H1 (cell line): ENCODE results near the gene RIMBP2. TPM values are rescaled to one million over a fixed set of nuclear protein-coding genes. Genes with fewer than 3 reads are reported as not detected.

Experiments used
- CTCF ChIA-PET: fragments of 300-600 bp; sonication (Branson Sonifier 250); formaldehyde crosslinking; loops from one replicate; lab custom pipeline; 2021; ENCODE audit not compliant: partially characterized antibody; lab: Charles Lee
- POLR2A ChIA-PET: fragments of 300-600 bp; sonication (Branson Sonifier 250); formaldehyde crosslinking; loops from one replicate; lab custom pipeline; 2021; ENCODE audit warnings: inconsistent platforms; ENCODE audit not compliant: partially characterized antibody; lab: Charles Lee
- DNase-seq, 2 experiments: peaks; one replicate each; pipeline versions ENCODE4 v3.0.0 to v3.0.0-alpha.2; 2010 to 2022; ENCODE audit warnings: low spot score in 2 of 2, low read depth in 1 of 2, mixed read lengths in 1 of 2
- FAIRE-seq: peaks from 2 replicates; lab custom pipeline; 2011; peaks lifted over from hg19 to GRCh38; lab: Jason Lieb, UNC
- H2AFZ ChIP-seq: 2 replicates; pipeline ENCODE4 v1.8.1; 2012; ENCODE audit warnings: low read length, inconsistent platforms
- H2AK5ac ChIP-seq: 2 replicates; pipeline ENCODE4 v1.6.1; 2013; ENCODE audit warnings: low read depth, low read length
- H2BK120ac ChIP-seq: replicated peaks from 2 replicates; pipeline ENCODE3; 2013; ENCODE audit warnings: low read depth, low read length, inconsistent platforms
- H2BK12ac ChIP-seq: 2 replicates; pipeline ENCODE4 v1.6.1; 2013; ENCODE audit warnings: low read depth, low read length
- H2BK15ac ChIP-seq: 2 replicates; pipeline ENCODE4 v1.6.1; 2013; ENCODE audit warnings: low read length
- H2BK20ac ChIP-seq: 2 replicates; pipeline ENCODE4 v1.6.1; 2013; ENCODE audit warnings: low read length
- H2BK5ac ChIP-seq: 2 replicates; pipeline ENCODE4 v1.6.1; 2013; ENCODE audit warnings: low read depth, low read length
- H3K14ac ChIP-seq: 2 replicates; pipeline ENCODE4 v1.6.1; 2013; ENCODE audit warnings: inconsistent platforms; ENCODE audit not compliant: insufficient read length
- H3K18ac ChIP-seq: 2 replicates; pipeline ENCODE4 v1.6.1; 2013; ENCODE audit warnings: low read length; ENCODE audit errors: extremely low read depth
- H3K23ac ChIP-seq: 2 replicates; pipeline ENCODE4 v1.6.1; 2013; ENCODE audit warnings: inconsistent platforms; ENCODE audit not compliant: insufficient read length
- H3K23me2 ChIP-seq: 2 replicates; pipeline ENCODE4 v1.6.1; 2013; ENCODE audit warnings: low read depth, low read length
- H3K27ac ChIP-seq: 2 replicates; pipeline ENCODE4 v1.6.1; 2011; ENCODE audit warnings: low read depth, low read length, inconsistent platforms
- H3K27me3 ChIP-seq, 4 experiments: replicated peaks in 1 of 4; 1 replicate in 1 of 4; 2 replicates in 3 of 4; pipeline versions ENCODE4 v1.6.1 to v1.8.1; 2011 to 2013; ENCODE audit warnings: low read length in 3 of 4, mild to moderate bottlenecking in 3 of 4, inconsistent platforms in 2 of 4, mixed read lengths in 2 of 4, moderate library complexity in 1 of 4; ENCODE audit not compliant: control insufficient read depth in 3 of 4, insufficient read depth in 3 of 4; ENCODE audit errors: extremely low read depth in 1 of 4
- H3K36me3 ChIP-seq, 4 experiments: 2 replicates each; pipeline versions ENCODE4 v1.6.1 to v1.8.1; 2011 to 2013; ENCODE audit warnings: mild to moderate bottlenecking in 4 of 4, low read length in 3 of 4, moderate library complexity in 2 of 4, control low read depth in 1 of 4, inconsistent platforms in 1 of 4; ENCODE audit not compliant: insufficient read depth in 4 of 4, control insufficient read depth in 2 of 4
- H3K4ac ChIP-seq: replicated peaks from 2 replicates; pipeline ENCODE3; 2013; ENCODE audit warnings: low read length, low read depth, mixed read lengths, inconsistent platforms; ENCODE audit not compliant: insufficient read length
- H3K4me1 ChIP-seq, 4 experiments: replicated peaks in 1 of 4; 1 replicate in 1 of 4; 2 replicates in 3 of 4; pipeline versions ENCODE4 v1.6.1 to v1.8.1; 2011 to 2013; ENCODE audit warnings: low read length in 3 of 4, inconsistent platforms in 2 of 4, mixed read lengths in 1 of 4; ENCODE audit not compliant: insufficient read depth in 4 of 4, control insufficient read depth in 3 of 4
- H3K4me2 ChIP-seq, 2 experiments: 2 replicates each; pipeline versions ENCODE4 v1.6.1 to v1.8.1; 2011 to 2013; ENCODE audit warnings: low read depth in 2 of 2, low read length in 2 of 2, control low read depth in 1 of 2, inconsistent platforms in 1 of 2, mild to moderate bottlenecking in 1 of 2; ENCODE audit not compliant: insufficient read depth in 1 of 2
- H3K4me3 ChIP-seq, 4 experiments: fragments of 200-600, 300-600 bp in 1 of 4; sonication (generic), shearing (Covaris generic), sonication (Bioruptor Twin) in 1 of 4; 2 replicates each; pipeline versions ENCODE4 v1.5.1 to v1.8.1; 2011 to 2016; ENCODE audit warnings: low read length in 4 of 4, low read depth in 3 of 4, control low read depth in 2 of 4, inconsistent platforms in 2 of 4, mild to moderate bottlenecking in 2 of 4, mixed read lengths in 1 of 4, moderate library complexity in 1 of 4; ENCODE audit not compliant: insufficient read depth in 2 of 4; ENCODE audit errors: extremely low read depth in 1 of 4
- H3K56ac ChIP-seq: replicated peaks from 2 replicates; pipeline ENCODE3; 2013; ENCODE audit warnings: low read depth, mild to moderate bottlenecking, mixed read lengths, low read length, inconsistent platforms; ENCODE audit not compliant: insufficient read length
- H3K79me1 ChIP-seq: 2 replicates; pipeline ENCODE4 v1.6.1; 2013; ENCODE audit warnings: low read depth, low read length, control low read depth
- H3K79me2 ChIP-seq, 2 experiments: 2 replicates each; pipeline versions ENCODE4 v1.6.1 to v1.8.1; 2012 to 2013; ENCODE audit warnings: low read length in 2 of 2, mild to moderate bottlenecking in 2 of 2, inconsistent platforms in 1 of 2; ENCODE audit not compliant: insufficient read depth in 2 of 2, control insufficient read depth in 1 of 2
- H3K9ac ChIP-seq, 4 experiments: replicated peaks in 1 of 4; 1 replicate in 1 of 4; 2 replicates in 3 of 4; pipeline versions ENCODE4 v1.6.1 to v1.8.1; 2011 to 2013; ENCODE audit warnings: low read depth in 3 of 4, low read length in 3 of 4, control low read depth in 2 of 4, mild to moderate bottlenecking in 2 of 4, moderate library complexity in 2 of 4, inconsistent platforms in 1 of 4; ENCODE audit errors: extremely low read depth in 1 of 4
- H3K9me3 ChIP-seq, 2 experiments: 2 replicates each; pipeline versions ENCODE4 v1.6.1 to v1.8.1; 2012 to 2013; ENCODE audit warnings: mild to moderate bottlenecking in 2 of 2, moderate library complexity in 2 of 2, control low read depth in 1 of 2, inconsistent platforms in 1 of 2, low read depth in 1 of 2, low read length in 1 of 2, mixed read lengths in 1 of 2; ENCODE audit not compliant: insufficient read depth in 2 of 2
- H4K20me1 ChIP-seq, 2 experiments: replicated peaks in 1 of 2; 2 replicates each; pipeline versions ENCODE3 to v1.8.1; 2011 to 2013; ENCODE audit warnings: inconsistent platforms in 2 of 2, low read length in 2 of 2, mild to moderate bottlenecking in 1 of 2; ENCODE audit not compliant: insufficient read depth in 2 of 2, control insufficient read depth in 1 of 2
- H4K5ac ChIP-seq: 2 replicates; pipeline ENCODE4 v1.6.1; 2013; ENCODE audit warnings: low read length, low read depth, mixed read lengths, inconsistent platforms; ENCODE audit not compliant: insufficient read length
- H4K8ac ChIP-seq: 2 replicates; pipeline ENCODE4 v1.8.0; 2013; ENCODE audit warnings: mild to moderate bottlenecking, moderate library complexity, low read length, inconsistent platforms; ENCODE audit not compliant: insufficient read depth; ENCODE audit errors: extremely low read depth
- H4K91ac ChIP-seq: replicated peaks from 2 replicates; pipeline ENCODE3; 2013; ENCODE audit warnings: low read length, mixed read lengths, inconsistent platforms; ENCODE audit not compliant: insufficient read length
- CBX5 ChIP-seq: fragments of 300-800, 300-1000 bp; sonication (generic); IDR thresholded peaks from 2 replicates; pipeline ENCODE4 v1.7.1; 2016; ENCODE audit warnings: antibody characterized with exemption, low read length, low read depth
- EZH2 ChIP-seq: fragments of 200-600 bp; sonication (generic); IDR thresholded peaks from 2 replicates; pipeline ENCODE4 v1.7.1; 2012; ENCODE audit warnings: low read depth, mild to moderate bottlenecking, moderate library complexity, low read length, inconsistent platforms; ENCODE audit not compliant: severe bottlenecking
- GTF2F1 ChIP-seq: IDR thresholded peaks from 2 replicates; pipeline ENCODE4 v1.6.1; 2012; ENCODE audit warnings: low read depth, low read length, improper control_type of control experiment, borderline replicate concordance
- RNF2 ChIP-seq: fragments of 200-900, 300-1000 bp; sonication (generic); IDR thresholded peaks from 2 replicates; pipeline ENCODE4 v1.7.1; 2016; ENCODE audit warnings: borderline replicate concordance, low read depth, mild to moderate bottlenecking, antibody characterized with exemption, low read length; ENCODE audit not compliant: poor library complexity, severe bottlenecking; ENCODE audit errors: missing control alignments
- RXRA ChIP-seq: IDR thresholded peaks from 2 replicates; pipeline ENCODE4 v1.6.1; 2011; ENCODE audit warnings: low read depth, mild to moderate bottlenecking, low read length, moderate library complexity; ENCODE audit not compliant: insufficient read depth
- SIRT6 ChIP-seq: IDR thresholded peaks from one replicate; pipeline ENCODE4 v1.7.1; 2012; ENCODE audit warnings: low read length, inconsistent platforms
- SIX5 ChIP-seq: IDR thresholded peaks from 2 replicates; pipeline ENCODE4 v1.6.1; 2011; ENCODE audit warnings: mild to moderate bottlenecking, low read depth, low read length
- SP4 ChIP-seq: IDR thresholded peaks from 2 replicates; pipeline ENCODE4 v1.6.1; 2012; ENCODE audit warnings: low read length, inconsistent platforms
- SRF ChIP-seq: IDR thresholded peaks from 2 replicates; pipeline ENCODE4 v1.6.1; 2011; ENCODE audit warnings: mild to moderate bottlenecking, low read depth, low read length, moderate library complexity
- TAF1 ChIP-seq: IDR thresholded peaks from 2 replicates; pipeline ENCODE4 v1.6.1; 2011; ENCODE audit warnings: mild to moderate bottlenecking, low read depth, low read length
- YY1 ChIP-seq: IDR thresholded peaks from 2 replicates; pipeline ENCODE4 v1.6.1; 2011; ENCODE audit warnings: low read depth, mild to moderate bottlenecking, low read length
- ZNF274 ChIP-seq: IDR thresholded peaks from 2 replicates; pipeline ENCODE4 v1.7.0; 2012; ENCODE audit warnings: low read length, borderline replicate concordance; ENCODE audit errors: extremely low read depth
- WGBS, 2 experiments: shearing (Covaris generic) in 1 of 2; methylation state at CpG; one replicate each; pipeline versions ENCODE4 v1.1.6 to v1.1.7; 2013 to 2015; ENCODE audit warnings: low lambda C conversion rate in 2 of 2, mixed read lengths in 2 of 2, inconsistent platforms in 1 of 2, low coverage in 1 of 2, missing lambda C conversion rate in 1 of 2; ENCODE audit not compliant: insufficient replicate concordance in 2 of 2, insufficient coverage in 1 of 2, insufficient read length in 1 of 2; ENCODE audit errors: extremely low coverage in 1 of 2, missing lambda C conversion rate in 1 of 2; 5-methylcytosine and 5-hydroxymethylcytosine counted together
- polyA plus RNA-seq, 7 experiments: library from polyadenylated mRNA; depleted of rRNA in 3 of 7; stranded (reverse) in 5 of 7; unstranded in 2 of 7; fragments of >200 nt in 5 of 7; fragments of 200-250 nt in 2 of 7; gene quantifications; 1 replicate in 5 of 7; 2 replicates in 1 of 7; 4 replicates in 1 of 7; pipeline versions ENCODE4 v1.2.1 to v1.2.3, GENCODE V29; 2011 to 2013; ENCODE audit warnings: missing spikeins in 2 of 7, mixed read lengths in 2 of 7
- total RNA-seq: library from RNA; stranded (reverse); fragmentation: NEBNext Ultra II Directional; extraction: Animal tissue kit (Norgen Biotek cat#: 25700); gene quantifications from 2 replicates; pipeline ENCODE4 v1.2.1, GENCODE V29; 2021

RIMBP2 gene
- total and polyA plus RNA-seq, 2 of the 8 experiments (the other 6 are each of a cell fraction or from before 2014, with no cell fraction given) = 0.18 to 0.65 TPM

- Histone ChIP-seq H2BK12ac (no peak overlapping the region), H3K36me3 (no peaks in the 10 kb centered on the region), H3K79me2 (no peaks in the 10 kb centered on the region), H3K9me3 (peaks cover 0 to 5% of the 10 kb centered on the region in 2 experiments; a peak in 1 of 4 replicates), H4K8ac (no peak overlapping the region), H4K91ac (no peak overlapping the region), H3K27ac (no peak overlapping the region; the same call in 1 of the 2 replicates), H3K27me3 (peaks cover 0 to under 1% (median 0%) of the 10 kb centered on the region in 4 experiments; a peak in 1 of 7 replicates), H3K79me1 (no peaks in the 10 kb centered on the region), H2BK5ac (no peak overlapping the region), H2BK120ac (no peak overlapping the region), H3K4me1 (no peaks in the 10 kb centered on the region), H4K5ac (no peak overlapping the region), H3K23me2 (no peaks in the 10 kb centered on the region), H3K4me3 (no peak overlapping the region), H3K56ac (no peak overlapping the region), H2BK20ac (no peak overlapping the region), H4K20me1 (no peaks in the 10 kb centered on the region), H2BK15ac (no peak overlapping the region), H3K9ac (no peak overlapping the region), H3K23ac (no peak overlapping the region), H3K4ac (no peak overlapping the region), H3K18ac (no peak overlapping the region), H2AFZ (no peak overlapping the region), H3K4me2 (no peak overlapping the region), H3K14ac (no peak overlapping the region), H2AK5ac (no peak overlapping the region)
- FAIRE-seq = no peak
- POLR2A ChIA-PET = no interaction called here
- 94% methylated on average over 15 of the region's 15 CpGs; no CpG with 5 or more reads in 1 of the 2 experiments for WGBS, 2 experiments
- no peak for DNase-seq
- CTCF ChIA-PET = interaction anchor here (1.5 kb wide), 1 partner anchor 105 kb away, joined by 3 read pairs; no protein-coding TSS in a partner anchor
- TF ChIP-seq RNF2 (no peak), ZNF274 (no peak), TAF1 (no peak), SP4 (no peak), SIRT6 (no peak), GTF2F1 (no peak), SRF (no peak), CBX5 (no peak), EZH2 (no peak), SIX5 (no peak), RXRA (no peak), YY1 (no peak)
These were observed 73.2 kb downstream of the RIMBP2 start for GRCh38 chr12:130642856-130643255.
